Kidney epithelial cell (primary cell): ENCODE data around the gene TCF7L2. TPM values are rescaled to one million over a fixed set of nuclear protein-coding genes. Genes with fewer than 3 reads are reported as not detected.

Experiments
- DNase-seq: peaks from one replicate; pipeline ENCODE4 v3.0.0-alpha.2; 2010; ENCODE audit warnings: low read depth
- H3K27me3 ChIP-seq: 2 replicates; pipeline ENCODE4 v1.6.0; 2011; ENCODE audit warnings: low read length; ENCODE audit not compliant: control insufficient read depth, insufficient read depth
- H3K36me3 ChIP-seq: 2 replicates; pipeline ENCODE4 v1.5.1; 2011; ENCODE audit warnings: low read length; ENCODE audit not compliant: control insufficient read depth, insufficient read depth
- H3K4me3 ChIP-seq: 2 replicates; pipeline ENCODE4 v1.5.1; 2011; ENCODE audit warnings: low read depth, mild to moderate bottlenecking, control low read depth, low read length
- total RNA-seq: library from RNA; depleted of rRNA; stranded (reverse); fragments of >200 nt; gene quantifications from 2 replicates; pipeline ENCODE4 v1.2.3, GENCODE V29; 2015
- TF ChIP-seq, protein P1 (sequence below): IDR thresholded peaks from 2 replicates; pipeline ENCODE4 v1.5.1; 2011; ENCODE audit warnings: mild to moderate bottlenecking, moderate library complexity, low read length, control low read depth, inconsistent platforms; ENCODE audit not compliant: insufficient read depth, poor library complexity, severe bottlenecking

TCF7L2 gene
- total RNA-seq, 1 donor from 2014 or later, result 3.4 TPM

GRCh38 chr10:113069595-113069994 is 119.5 kb downstream of the TCF7L2 start:
- no peak for DNase-seq

GRCh38 chr10:113071446-113071845 is 121.4 kb downstream of the TCF7L2 start:
- TF ChIP-seq, protein P1, sequence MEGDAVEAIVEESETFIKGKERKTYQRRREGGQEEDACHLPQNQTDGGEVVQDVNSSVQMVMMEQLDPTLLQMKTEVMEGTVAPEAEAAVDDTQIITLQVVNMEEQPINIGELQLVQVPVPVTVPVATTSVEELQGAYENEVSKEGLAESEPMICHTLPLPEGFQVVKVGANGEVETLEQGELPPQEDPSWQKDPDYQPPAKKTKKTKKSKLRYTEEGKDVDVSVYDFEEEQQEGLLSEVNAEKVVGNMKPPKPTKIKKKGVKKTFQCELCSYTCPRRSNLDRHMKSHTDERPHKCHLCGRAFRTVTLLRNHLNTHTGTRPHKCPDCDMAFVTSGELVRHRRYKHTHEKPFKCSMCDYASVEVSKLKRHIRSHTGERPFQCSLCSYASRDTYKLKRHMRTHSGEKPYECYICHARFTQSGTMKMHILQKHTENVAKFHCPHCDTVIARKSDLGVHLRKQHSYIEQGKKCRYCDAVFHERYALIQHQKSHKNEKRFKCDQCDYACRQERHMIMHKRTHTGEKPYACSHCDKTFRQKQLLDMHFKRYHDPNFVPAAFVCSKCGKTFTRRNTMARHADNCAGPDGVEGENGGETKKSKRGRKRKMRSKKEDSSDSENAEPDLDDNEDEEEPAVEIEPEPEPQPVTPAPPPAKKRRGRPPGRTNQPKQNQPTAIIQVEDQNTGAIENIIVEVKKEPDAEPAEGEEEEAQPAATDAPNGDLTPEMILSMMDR, result no peak
- H3K27me3 ChIP-seq, result no peaks in the 10 kb centered on the region
- DNase-seq, result no peak
- no peaks in the 10 kb centered on the region for H3K36me3 ChIP-seq
- H3K4me3 ChIP-seq, result no peak overlapping the region

More at GRCh38 chr10:113069595-113069994, 119.5 kb downstream of the TCF7L2 start:
- Histone ChIP-seq H3K4me3 (no peak overlapping the region), H3K36me3 (no peaks in the 10 kb centered on the region), H3K27me3 (no peaks in the 10 kb centered on the region)
- TF ChIP-seq, protein P1, result no peak

DNA sequence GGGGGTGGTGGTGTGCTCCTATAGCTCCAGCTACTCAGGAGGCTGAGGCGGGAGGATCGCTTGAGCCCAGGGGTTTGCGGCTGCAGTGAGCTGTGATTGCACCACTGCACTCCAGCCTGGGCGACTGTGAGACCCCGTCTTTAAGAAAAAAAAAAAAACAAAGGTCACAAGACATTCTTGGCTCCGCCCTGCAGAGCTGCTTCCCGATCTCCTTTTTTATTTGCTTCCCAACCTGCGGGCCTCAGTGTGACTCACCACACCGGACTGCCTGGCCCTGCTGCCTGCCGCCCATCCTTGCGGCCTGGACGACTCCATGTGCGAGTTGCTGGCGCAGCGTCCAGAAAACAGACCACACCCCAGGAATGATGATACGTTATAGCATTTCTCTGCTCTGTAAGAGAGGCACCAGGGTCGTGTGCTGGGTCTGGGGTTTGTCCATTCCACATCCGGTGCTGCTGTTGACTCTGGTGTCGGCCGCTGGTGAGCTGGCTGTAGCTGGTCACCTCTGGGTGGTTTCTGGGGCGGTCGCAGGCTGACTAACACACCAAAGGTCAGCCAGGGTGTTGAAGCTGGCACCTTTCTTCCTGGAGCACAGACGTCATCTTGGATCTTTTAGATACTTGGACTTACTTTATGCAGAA is 123.6 kb downstream of the TCF7L2 start:
- no peak overlapping the region for H3K4me3 ChIP-seq
- H3K27me3 ChIP-seq, result no peaks in the 10 kb centered on the region
- DNase-seq, result peak; percentile 94
- TF ChIP-seq, protein P1, result no peak
- no peaks in the 10 kb centered on the region for H3K36me3 ChIP-seq

GRCh38 chr10:113076949-113077348 is 126.9 kb downstream of the TCF7L2 start:
- DNase-seq, result no peak
- Histone ChIP-seq H3K27me3 (no peaks in the 10 kb centered on the region), H3K36me3 (no peaks in the 10 kb centered on the region), H3K4me3 (no peak overlapping the region)
- TF ChIP-seq, protein P1, result no peak

GRCh38 chr10:113078282-113078907 is 128.3 kb downstream of the TCF7L2 start:
- H3K27me3 ChIP-seq, result no peaks in the 10 kb centered on the region
- no peak overlapping the region for H3K4me3 ChIP-seq
- no peaks in the 10 kb centered on the region for H3K36me3 ChIP-seq
- no peak for DNase-seq
- TF ChIP-seq, protein P1, result no peak
